ENCODE measurements around the gene ST8SIA5.
"Not testable (repeated sequence)": the region's sequence is repeated elsewhere in the genome, so short reads cannot be mapped to it uniquely, and the experiment has no call there.

The ST8SIA5 gene, protein sequence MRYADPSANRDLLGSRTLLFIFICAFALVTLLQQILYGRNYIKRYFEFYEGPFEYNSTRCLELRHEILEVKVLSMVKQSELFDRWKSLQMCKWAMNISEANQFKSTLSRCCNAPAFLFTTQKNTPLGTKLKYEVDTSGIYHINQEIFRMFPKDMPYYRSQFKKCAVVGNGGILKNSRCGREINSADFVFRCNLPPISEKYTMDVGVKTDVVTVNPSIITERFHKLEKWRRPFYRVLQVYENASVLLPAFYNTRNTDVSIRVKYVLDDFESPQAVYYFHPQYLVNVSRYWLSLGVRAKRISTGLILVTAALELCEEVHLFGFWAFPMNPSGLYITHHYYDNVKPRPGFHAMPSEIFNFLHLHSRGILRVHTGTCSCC

GRCh38 chr18:46756559-46757201 is at the start of gene ST8SIA5:
Gene ST8SIA5 (minus strand): TSS chr18:46757053. CDS start chr18:46756508, 545 bp downstream.
- no peak for DNase-seq

DNA sequence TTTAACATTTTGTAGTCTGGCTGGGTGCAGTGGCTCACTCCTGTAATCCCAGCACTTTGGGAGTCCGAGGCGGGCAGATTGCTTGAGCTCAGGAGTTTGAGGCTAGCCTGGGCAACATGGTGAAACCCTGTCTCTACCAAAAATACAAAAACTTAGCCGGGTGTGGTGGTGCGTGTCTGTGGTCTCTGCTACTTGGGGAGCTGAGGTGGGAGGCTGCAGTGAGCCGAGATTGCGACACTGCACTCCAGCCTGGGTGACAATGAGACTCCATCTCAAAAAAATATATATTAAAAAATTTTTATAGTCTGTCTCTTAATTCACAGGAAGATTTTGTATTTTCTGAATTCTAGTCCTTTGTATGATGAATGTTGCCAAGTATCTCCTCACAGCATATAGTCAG is 39.1 kb upstream of the ST8SIA5 start:
- not testable (repeated sequence) for DNase-seq

- no peak for DNase-seq
Measured at GRCh38 chr18:46794607-46795006, 37.8 kb upstream of the ST8SIA5 start.

DNA sequence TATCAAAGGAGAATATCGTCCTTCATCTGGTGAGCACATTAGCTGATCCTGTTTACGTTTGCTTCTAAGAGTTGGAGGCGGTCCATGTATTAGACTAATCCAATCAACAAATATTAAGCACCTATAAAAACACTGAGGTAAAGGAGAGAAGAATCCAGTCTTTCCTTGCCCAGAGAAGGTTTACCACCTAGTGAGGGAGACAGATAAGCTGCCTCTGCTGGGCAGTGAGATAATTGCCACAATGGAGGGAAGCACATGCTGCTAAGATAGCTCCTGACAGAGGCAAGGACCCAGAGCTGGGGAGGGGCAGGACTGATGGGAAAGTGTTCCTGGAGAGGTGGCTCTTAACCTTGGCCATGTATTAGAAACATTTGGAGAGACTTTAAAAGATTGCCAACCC is 36.7 kb upstream of the ST8SIA5 start:
- DNase-seq: no peak

DNA sequence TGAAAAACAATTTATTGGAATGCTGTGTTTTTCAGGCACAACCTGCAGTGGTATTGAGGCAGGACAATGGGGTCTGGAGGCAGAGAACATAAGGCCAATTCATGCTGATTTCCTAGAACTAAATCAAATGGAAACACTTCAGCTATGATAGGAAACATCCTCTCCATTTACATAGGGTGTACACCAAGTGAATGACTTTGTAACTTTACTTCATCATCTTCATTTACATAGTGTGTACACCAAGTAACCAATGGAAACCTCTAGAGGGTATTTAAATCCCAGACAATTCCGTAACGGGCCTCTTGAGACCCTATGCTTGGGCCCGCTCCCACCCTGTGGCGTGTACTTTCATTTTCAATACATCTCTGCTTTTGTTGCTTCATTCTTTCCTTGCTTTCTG is 32.2 kb upstream of the ST8SIA5 start:
- no peak for DNase-seq

DNA sequence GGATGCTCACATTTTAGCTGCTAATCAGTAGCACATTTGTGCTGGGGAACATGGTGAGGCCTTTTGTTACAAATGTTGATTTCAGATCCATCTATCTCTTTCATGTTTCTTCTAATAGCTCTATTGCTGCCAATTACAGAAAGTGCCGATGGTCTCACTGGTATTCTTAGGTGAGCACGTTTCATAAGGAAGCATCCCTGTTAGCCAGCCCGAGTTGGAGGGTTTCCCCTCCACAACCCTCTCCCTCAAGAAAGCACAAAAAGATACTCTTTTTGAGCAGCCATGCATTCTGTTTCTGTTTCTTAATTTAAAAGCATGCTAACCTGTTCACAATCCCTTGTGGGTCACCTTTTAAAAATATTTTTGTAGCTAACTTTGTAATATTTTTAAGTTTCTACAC is 30.8 kb upstream of the ST8SIA5 start:
- DNase-seq: no peak

GRCh38 chr18:46772357-46772756 is 15.5 kb upstream of the ST8SIA5 start:
- DNase-seq: no peak

- no peak for DNase-seq
Measured at GRCh38 chr18:46771141-46771540, 14.3 kb upstream of the ST8SIA5 start.

DNA sequence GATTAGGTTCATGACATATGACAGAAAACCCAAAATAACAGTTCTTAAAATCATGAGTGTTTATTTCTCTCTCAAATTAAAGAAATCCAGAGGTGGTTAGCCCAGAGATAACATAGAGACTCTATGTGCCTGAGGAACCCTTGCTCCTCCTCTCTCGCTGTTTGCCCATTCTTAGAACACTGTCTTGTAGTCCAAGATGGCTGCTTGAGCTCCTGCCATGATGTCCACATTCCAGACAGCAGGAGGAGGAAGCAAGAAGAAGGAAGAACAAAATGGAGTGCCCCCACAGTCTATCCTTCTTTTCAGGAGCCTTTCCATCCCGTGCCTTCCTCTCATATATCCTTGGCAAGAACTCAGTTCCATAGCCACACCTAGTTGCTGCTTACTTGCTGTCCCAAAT is 13.9 kb upstream of the ST8SIA5 start:
- no peak for DNase-seq

DNA sequence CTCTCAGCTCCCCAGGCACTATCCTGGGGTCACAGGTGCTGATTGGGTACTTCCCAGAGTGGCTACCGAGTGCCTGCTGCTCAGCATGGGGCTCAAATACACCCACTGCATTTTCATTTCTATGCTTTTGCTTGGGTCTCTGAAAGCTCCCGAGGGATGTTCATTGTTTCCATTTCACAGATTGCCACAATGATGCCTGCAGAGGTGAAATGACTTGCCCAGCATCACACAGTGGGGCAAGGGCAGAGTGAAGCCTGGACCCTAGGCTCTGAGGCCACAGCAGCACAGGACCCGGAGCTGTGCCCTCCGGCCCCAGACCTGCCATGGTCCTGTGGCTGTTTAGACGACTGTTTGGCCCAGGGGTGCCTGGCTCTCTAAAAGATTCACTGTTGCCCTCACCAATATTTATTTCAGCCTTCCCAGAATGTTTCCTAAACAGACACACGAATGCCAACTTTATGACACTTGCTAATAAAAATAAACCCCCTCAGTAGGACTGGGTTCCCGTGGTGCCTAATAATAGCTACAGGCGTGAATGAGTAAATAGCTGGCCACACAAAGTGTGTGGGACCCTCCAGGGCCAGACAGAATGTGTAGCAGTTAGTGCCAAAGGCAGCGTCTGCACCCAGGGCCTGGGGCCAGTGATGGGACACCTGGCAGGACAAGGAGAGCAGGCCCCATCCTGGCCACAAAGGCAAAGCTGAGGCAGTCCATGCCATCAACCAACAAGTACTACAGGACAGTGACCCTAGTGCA is 11.5 kb upstream of the ST8SIA5 start:
- no peak for DNase-seq

GRCh38 chr18:46767217-46767616 is 10.4 kb upstream of the ST8SIA5 start:
- no peak for DNase-seq

DNA sequence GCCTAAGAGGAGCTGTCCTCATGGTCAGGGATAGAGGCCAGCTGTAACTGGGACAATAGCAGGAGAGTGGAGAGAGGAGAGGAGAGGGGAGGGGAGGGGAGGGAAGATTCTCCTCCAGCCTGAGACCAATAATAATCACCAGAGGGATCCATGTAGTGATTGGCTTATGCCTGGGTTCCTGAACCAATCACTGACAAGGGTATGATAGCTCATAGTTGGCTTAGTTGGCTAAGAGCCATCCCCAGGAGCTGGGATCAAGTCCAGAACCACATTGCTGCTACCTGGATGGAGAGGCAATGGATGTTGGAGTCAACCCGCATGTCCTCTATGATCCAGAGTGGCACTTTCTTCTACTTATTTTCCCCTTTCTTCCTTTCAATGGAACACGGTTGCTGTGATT is 7.7 kb upstream of the ST8SIA5 start:
- DNase-seq: no peak

DNA sequence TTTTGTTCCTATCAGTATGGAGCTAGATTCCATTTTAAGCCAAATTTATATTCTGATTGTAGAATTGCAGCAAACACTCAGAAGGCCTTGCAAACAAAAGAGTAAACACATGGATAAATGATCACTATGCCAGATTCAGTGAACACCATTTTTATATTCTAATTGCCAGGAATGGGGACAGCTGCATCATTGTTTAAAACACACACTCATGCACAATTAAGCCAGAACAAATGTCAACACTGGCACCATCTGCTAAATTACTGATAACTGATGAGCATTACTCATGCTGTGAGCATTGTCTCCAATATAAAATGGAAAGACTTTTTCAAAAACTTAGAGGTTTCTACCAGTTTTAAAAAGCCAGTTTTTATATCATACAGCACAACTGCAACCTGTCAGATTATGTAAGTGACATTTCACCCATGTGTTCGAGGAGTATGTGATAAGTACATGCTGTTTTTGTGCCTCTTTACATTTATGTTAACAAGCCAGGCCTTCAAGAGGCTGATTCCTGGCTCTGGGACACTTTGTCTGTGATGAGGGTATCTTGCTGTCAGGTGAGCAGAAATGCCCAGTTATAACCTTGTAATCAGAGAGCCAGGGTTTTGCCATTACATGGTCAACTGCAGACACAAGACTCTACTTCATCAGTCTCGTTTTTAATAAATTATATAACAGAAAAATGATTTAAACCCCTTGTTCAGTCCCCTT is 4.4 kb upstream of the ST8SIA5 start:
- DNase-seq: peak; percentile 40

DNA sequence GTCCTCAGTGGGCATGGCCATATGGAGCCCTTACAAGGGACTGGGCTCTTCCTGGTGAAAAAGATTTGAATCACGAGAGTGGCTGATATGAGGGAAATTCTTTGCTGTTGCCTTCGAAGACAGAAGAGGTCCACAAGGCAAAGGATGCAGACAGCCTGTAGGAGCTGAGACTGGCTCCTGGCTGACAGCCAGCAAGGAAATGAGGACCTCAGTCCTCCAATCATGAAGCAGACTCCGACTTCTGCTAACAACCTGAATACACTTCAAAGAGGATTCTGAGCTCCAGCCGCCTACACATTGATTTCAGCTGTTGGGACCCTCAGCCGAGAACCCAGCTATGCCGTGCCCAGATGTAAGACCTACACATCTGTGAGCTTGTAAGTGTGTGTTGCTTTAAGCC is 3.0 kb upstream of the ST8SIA5 start:
- no peak for DNase-seq

GRCh38 chr18:46756025-46756558 is 761 bp downstream of the ST8SIA5 start:
- DNase-seq: no peak

DNA sequence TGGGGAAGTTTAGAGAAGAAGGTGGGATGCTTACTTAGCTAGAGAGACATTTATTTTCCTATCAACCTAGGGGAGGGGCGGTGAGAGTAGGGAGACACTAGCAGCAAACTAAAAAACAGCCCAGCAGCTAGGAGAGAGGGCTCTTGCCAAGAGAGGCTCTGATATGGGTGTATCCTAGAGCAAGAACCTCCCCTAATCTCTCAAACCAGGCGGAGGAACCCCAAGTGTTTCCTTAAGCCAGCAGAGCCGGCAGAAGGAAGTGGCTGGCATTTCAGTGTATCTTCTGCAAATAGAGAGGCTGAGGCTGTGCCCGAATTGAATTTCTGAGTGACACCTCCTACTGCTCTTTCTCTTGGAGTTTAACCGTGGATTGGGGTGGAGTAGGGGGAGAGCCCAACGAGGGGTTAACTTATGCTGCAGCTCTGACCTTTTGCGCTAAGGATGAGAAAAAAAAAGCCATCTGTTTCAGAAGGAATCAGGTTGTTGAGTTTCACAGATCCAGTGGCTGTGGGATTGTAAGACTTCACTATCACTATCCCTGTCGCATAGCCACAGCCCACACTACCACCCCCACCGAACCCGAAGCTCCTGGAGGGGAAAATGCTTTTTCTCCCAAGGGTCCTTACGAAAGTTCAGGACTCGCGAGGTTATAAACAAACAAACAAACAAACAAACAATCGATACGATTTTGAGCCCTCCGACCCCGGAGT is 1.4 kb downstream of the ST8SIA5 start:
- no peak for DNase-seq

DNA sequence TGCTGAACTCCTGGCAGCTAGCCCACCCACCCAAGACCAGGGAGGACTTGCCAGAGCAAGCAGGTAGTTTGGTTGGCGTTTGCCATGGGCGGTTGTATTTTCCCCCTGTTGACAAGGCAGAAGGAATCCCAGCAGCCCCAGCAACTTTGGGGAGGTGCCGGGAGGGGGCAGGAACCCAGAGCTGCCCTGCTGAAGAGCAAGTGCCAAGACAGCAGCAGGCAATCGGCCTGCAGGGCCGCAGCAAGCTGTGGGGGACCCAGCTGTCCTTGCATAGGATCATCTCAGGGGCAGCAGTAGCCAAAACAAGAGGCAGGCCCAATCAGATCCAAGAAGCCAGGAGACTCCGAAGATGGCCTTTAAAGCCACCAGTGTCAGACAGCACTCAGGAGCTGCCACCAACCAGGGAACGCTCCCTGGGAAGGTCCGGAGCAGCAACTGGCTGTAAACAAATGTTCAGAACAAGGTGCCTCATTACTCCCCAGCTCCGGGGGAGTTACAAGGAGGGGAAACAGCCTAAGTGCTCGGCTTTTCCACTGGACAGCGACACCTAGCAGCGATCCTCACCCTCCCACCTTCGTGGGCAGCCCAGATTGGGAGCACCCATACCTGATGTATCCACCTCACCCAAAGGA is 2.1 kb downstream of the ST8SIA5 start:
- DNase-seq: no peak

DNA sequence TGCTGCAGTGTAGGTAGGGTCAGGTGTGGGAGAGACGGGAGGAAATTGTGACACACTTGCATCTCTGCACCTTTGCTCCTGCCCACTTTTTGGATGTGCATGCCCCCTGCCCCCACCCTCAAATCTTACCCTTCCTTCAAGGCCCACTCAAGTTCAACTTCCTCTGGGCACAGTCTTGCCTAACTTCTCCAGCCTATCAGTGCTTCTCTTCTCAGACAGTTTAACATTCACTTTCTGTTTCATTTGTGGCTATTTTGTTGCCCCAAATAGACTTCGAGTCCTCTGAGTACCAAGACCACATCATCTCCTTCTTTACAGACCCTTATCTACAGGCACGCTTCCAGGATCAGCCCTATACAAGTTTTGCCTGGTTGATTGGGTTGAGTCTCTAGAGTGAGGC is 2.7 kb downstream of the ST8SIA5 start:
- no peak for DNase-seq

DNA sequence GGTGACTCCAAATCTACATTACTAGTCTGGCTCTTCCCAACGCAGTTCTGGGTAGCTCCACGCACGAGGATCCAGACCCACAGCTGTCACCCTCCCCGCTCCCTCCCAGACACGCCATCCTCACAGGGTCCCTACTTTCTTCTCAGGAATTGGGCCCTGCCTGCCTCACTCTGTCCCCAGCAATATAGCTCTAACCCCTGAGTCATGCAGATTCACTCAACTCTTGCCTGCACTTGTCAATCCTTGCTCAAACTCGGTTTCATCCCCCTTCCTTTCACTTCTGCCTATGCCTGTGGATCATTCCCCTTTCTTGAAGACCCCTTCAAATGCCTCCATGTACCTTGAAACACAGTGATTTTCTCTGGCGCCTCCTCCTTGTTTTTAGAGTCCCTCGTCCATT is 5.0 kb downstream of the ST8SIA5 start:
- no peak for DNase-seq

GRCh38 chr18:46750626-46751025 is 6.2 kb downstream of the ST8SIA5 start:
- DNase-seq: no peak

DNA sequence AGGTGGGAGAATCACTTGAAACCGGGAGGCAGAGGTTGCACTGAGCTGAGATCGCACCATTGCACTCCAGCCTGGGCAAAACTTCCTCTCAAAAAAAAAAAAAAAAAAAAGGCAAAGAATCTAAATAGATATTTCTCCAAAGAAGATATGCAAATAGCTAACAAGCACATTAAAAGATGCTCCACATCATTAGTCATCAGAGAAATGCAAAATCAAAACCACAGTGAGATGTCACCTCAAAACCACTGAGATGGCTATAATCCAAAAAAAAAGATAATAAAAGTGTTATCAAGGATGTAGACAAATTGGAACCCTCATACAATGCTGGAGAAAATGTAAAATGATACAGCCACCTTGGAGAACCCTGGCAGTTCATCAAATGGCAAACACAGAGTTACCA is 8.4 kb downstream of the ST8SIA5 start:
- DNase-seq: no peak

- DNase-seq: no peak
Measured at GRCh38 chr18:46740046-46740445, 16.8 kb downstream of the ST8SIA5 start.

Data from midbrain (tissue), 1 donor.